GM06990 (cell line): ENCODE results near the gene ZNF668.

ENCODE experiments used
- DNase-seq: peaks from one replicate; pipeline ENCODE4 v3.0.0-alpha.2; 2011; ENCODE audit not compliant: insufficient read length; ENCODE audit errors: extremely low read depth
- H3K27me3 ChIP-seq: replicated peaks from 2 replicates; pipeline ENCODE4 v1.6.0; 2011; ENCODE audit warnings: low read length; ENCODE audit not compliant: control insufficient read depth, insufficient read depth
- H3K36me3 ChIP-seq: 2 replicates; pipeline ENCODE4 v1.5.1; 2011; ENCODE audit warnings: low read length; ENCODE audit not compliant: control insufficient read depth, insufficient read depth
- H3K4me3 ChIP-seq: replicated peaks from 2 replicates; pipeline ENCODE4 v1.5.1; 2011; ENCODE audit warnings: low read depth, mild to moderate bottlenecking, control low read depth, low read length
- TF ChIP-seq, protein P1 (sequence below): IDR thresholded peaks from 2 replicates; pipeline ENCODE4 v1.5.1; 2011; ENCODE audit warnings: low read length, control low read depth, mild to moderate bottlenecking, inconsistent platforms; ENCODE audit not compliant: insufficient read depth, poor library complexity, severe bottlenecking

The ZNF668 gene

DNA sequence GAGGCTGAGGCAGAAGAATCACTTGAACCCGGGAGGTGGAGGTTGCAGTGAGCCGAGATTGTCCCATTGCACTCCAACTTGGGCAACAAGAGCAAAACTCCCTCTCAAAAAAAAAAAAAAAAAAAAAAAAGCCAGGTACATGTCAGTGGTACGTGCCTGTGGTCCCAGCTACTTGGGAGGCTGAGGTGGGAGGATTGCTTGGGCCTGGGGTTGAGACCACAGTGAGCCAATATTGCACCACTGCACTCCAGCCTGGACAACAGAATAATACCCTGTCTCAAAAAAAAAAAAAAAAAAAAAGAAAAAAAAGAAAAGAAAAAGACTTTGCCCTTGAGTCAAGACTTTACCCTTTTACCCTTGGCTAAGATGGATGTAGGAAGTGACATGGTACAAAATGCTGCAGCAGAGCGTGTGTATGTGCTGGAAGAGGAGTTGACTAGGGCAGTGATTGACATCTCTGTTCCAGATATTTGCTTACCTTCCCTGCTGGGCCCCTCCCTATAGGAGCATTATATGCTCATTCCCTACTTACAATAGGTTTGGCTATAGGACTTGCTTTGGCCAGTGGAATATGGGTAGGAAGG lies 30.1 kb downstream of the ZNF668 start:
- Histone ChIP-seq H3K27me3 (no peaks in the 10 kb centered on the region), H3K4me3 (no peak overlapping the region), H3K36me3 (peaks cover 17% of the 10 kb centered on the region)
- DNase-seq = no peak
- TF ChIP-seq, protein P1, sequence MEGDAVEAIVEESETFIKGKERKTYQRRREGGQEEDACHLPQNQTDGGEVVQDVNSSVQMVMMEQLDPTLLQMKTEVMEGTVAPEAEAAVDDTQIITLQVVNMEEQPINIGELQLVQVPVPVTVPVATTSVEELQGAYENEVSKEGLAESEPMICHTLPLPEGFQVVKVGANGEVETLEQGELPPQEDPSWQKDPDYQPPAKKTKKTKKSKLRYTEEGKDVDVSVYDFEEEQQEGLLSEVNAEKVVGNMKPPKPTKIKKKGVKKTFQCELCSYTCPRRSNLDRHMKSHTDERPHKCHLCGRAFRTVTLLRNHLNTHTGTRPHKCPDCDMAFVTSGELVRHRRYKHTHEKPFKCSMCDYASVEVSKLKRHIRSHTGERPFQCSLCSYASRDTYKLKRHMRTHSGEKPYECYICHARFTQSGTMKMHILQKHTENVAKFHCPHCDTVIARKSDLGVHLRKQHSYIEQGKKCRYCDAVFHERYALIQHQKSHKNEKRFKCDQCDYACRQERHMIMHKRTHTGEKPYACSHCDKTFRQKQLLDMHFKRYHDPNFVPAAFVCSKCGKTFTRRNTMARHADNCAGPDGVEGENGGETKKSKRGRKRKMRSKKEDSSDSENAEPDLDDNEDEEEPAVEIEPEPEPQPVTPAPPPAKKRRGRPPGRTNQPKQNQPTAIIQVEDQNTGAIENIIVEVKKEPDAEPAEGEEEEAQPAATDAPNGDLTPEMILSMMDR = no peak

- Histone ChIP-seq H3K36me3 (peaks cover 22% of the 10 kb centered on the region), H3K4me3 (no peak overlapping the region), H3K27me3 (no peaks in the 10 kb centered on the region)
- TF ChIP-seq, protein P1 = no peak
- DNase-seq = no peak
These were observed 30.7 kb downstream of the ZNF668 start for GRCh38 chr16:31043352-31043751.

- TF ChIP-seq, protein P1 = no peak
- Histone ChIP-seq H3K4me3 (no peak overlapping the region), H3K27me3 (no peaks in the 10 kb centered on the region), H3K36me3 (peaks cover 24% of the 10 kb centered on the region)
- DNase-seq = no peak
These were observed 31.2 kb downstream of the ZNF668 start for GRCh38 chr16:31042866-31043265.

- Histone ChIP-seq H3K4me3 (no peak overlapping the region), H3K27me3 (no peaks in the 10 kb centered on the region), H3K36me3 (peaks cover 31% of the 10 kb centered on the region)
- TF ChIP-seq, protein P1 = no peak
- no peak for DNase-seq
These were observed 35.0 kb downstream of the ZNF668 start for GRCh38 chr16:31038993-31039392.

DNA sequence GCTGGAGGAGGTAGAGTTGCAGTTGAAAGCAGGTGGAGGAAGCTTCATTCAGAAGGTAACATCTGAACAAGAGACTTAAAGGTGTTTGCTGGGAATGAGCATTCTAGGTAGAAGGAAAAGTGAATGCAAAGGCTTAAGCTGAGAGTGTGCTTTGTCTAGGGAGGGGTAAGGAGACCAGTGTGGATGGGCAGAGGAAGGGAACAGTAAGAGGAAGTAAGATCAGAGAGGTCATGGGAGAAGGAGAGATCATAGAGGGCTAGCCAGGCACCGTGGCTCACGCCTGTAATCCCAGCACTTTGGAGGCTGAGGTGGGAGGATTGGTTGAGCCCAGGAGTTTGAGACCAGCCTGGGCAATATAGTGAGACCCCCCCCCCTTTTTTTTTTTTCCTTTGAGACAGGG lies 37.3 kb downstream of the ZNF668 start:
- no peak for DNase-seq
- peaks cover 26% of the 10 kb centered on the region for H3K36me3 ChIP-seq
- H3K4me3 ChIP-seq = no peak overlapping the region
- TF ChIP-seq, protein P1 = no peak
- no peaks in the 10 kb centered on the region for H3K27me3 ChIP-seq
